Chondrocyte (in vitro differentiated cells): Measurements from ENCODE around the gene ZNF501. TPM values are rescaled to one million over a fixed set of nuclear protein-coding genes. Genes with fewer than 3 reads are reported as not detected.
A peak's percentile ranks its signal among the peaks of the same experiment; 100 is the strongest.

Experiments used
- DNase-seq: peaks from one replicate; pipeline ENCODE4 v3.0.0; 2021; ENCODE audit warnings: mixed read lengths, low spot score
- H3K27ac Mint-ChIP-seq: one replicate; pipeline ENCODE4 v1.8.0; 2021; ENCODE audit warnings: mild to moderate bottlenecking, moderate library complexity, mixed read lengths; ENCODE audit not compliant: unreplicated experiment
- H3K27me3 Mint-ChIP-seq: 2 replicates; pipeline ENCODE4 v1.8.0; 2021; ENCODE audit warnings: low read depth, mixed read lengths
- H3K36me3 Mint-ChIP-seq: 2 replicates; pipeline ENCODE4 v1.8.0; 2021; ENCODE audit warnings: low read depth, mixed read lengths
- H3K4me1 Mint-ChIP-seq: 2 replicates; pipeline ENCODE4 v1.8.0; 2021; ENCODE audit warnings: low read depth, mild to moderate bottlenecking, mixed read lengths
- H3K4me3 Mint-ChIP-seq: one replicate; pipeline ENCODE4 v1.8.0; 2021; ENCODE audit warnings: mild to moderate bottlenecking, moderate library complexity, mixed read lengths; ENCODE audit not compliant: unreplicated experiment
- H3K9me3 Mint-ChIP-seq: 2 replicates; pipeline ENCODE4 v1.8.0; 2021; ENCODE audit warnings: low read depth, mixed read lengths
- total RNA-seq: library from RNA; stranded (reverse); gene quantifications from 3 replicates; pipeline ENCODE4 v1.2.1, GENCODE V29; 2021
- TF ChIP-seq, protein P1 (sequence below): fragments of 200-600 bp; sonication (generic); IDR thresholded peaks from 2 replicates; pipeline ENCODE4 v1.5.0; 2021; ENCODE audit warnings: antibody characterized with exemption, mild to moderate bottlenecking, moderate library complexity

The ZNF501 gene
- total RNA-seq, 1 donor from 2014 or later = 1.8 TPM

- Mint-ChIP-seq H3K36me3 (peaks cover 20% of the 10 kb centered on the region), H3K4me1 (peaks cover 16% of the 10 kb centered on the region)
These were observed 32.2 kb downstream of the ZNF501 start, which contains the start of the genes KIAA1143 and KIF15 for GRCh38 chr3:44761424-44762169. TSS of gene KIAA1143 (minus strand) at chr3:44761619. CDS start at chr3:44761602, 17 bp downstream. TSS of gene KIF15 (plus strand) at chr3:44761794. CDS start at chr3:44761866, 72 bp downstream.

GRCh38 chr3:44762170-44762677, 32.8 kb downstream of the ZNF501 start:
- no peak for DNase-seq

More at GRCh38 chr3:44761424-44762169, 32.2 kb downstream of the ZNF501 start, which contains the start of the genes KIAA1143 and KIF15:
- Mint-ChIP-seq H3K4me3 (peak within 1 kb of the TSS; percentile 78), H3K27me3 (no peaks in the 10 kb centered on the region), H3K9me3 (peaks cover 21% of the 10 kb centered on the region), H3K27ac (peak within 1 kb of the TSS; percentile 68)
- peak; percentile 97 for DNase-seq
- TF ChIP-seq, protein P1, sequence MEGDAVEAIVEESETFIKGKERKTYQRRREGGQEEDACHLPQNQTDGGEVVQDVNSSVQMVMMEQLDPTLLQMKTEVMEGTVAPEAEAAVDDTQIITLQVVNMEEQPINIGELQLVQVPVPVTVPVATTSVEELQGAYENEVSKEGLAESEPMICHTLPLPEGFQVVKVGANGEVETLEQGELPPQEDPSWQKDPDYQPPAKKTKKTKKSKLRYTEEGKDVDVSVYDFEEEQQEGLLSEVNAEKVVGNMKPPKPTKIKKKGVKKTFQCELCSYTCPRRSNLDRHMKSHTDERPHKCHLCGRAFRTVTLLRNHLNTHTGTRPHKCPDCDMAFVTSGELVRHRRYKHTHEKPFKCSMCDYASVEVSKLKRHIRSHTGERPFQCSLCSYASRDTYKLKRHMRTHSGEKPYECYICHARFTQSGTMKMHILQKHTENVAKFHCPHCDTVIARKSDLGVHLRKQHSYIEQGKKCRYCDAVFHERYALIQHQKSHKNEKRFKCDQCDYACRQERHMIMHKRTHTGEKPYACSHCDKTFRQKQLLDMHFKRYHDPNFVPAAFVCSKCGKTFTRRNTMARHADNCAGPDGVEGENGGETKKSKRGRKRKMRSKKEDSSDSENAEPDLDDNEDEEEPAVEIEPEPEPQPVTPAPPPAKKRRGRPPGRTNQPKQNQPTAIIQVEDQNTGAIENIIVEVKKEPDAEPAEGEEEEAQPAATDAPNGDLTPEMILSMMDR = peak; percentile 28

GRCh38 chr3:44762690-44763089, 33.3 kb downstream of the ZNF501 start:
- Mint-ChIP-seq H3K4me3 (peak overlapping the region; percentile 78), H3K27me3 (no peaks in the 10 kb centered on the region), H3K9me3 (peaks cover 15% of the 10 kb centered on the region), H3K4me1 (peaks cover 16% of the 10 kb centered on the region), H3K27ac (no peak overlapping the region), H3K36me3 (peaks cover 15% of the 10 kb centered on the region)
- DNase-seq = no peak
- TF ChIP-seq, protein P1 = no peak

More at GRCh38 chr3:44762170-44762677, 32.8 kb downstream of the ZNF501 start:
- Mint-ChIP-seq H3K4me3 (peak overlapping the region; percentile 78), H3K9me3 (peaks cover 19% of the 10 kb centered on the region), H3K27me3 (no peaks in the 10 kb centered on the region), H3K36me3 (peaks cover 19% of the 10 kb centered on the region), H3K27ac (peak overlapping the region; percentile 68), H3K4me1 (peaks cover 16% of the 10 kb centered on the region)
- TF ChIP-seq, protein P1 = no peak

DNA sequence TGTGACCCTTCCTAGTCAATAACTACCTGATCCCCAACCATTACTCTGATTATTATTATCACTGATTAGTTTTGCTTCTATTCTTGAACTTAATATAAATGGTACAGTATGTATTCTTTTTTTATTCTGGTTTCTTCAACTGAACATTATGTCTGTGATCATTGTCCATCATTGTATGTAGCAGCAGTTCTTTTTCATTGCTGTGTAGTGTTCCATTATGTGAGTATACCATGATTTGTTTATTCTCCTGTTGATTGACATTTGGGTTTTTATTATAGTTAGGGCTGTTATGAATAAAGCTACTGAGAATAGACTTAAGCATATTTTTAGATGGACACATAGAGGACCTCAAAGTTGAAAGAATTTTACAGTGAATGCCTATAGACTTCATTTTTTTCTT, 34.8 kb downstream of the ZNF501 start:
- H3K4me3 Mint-ChIP-seq = no peak overlapping the region
- no peaks in the 10 kb centered on the region for H3K27me3 Mint-ChIP-seq
- no peak for DNase-seq
- TF ChIP-seq, protein P1 = no peak
- peaks cover 5% of the 10 kb centered on the region for H3K36me3 Mint-ChIP-seq
- H3K9me3 Mint-ChIP-seq = peaks cover 5% of the 10 kb centered on the region
- no peak overlapping the region for H3K27ac Mint-ChIP-seq
- H3K4me1 Mint-ChIP-seq = peaks cover 16% of the 10 kb centered on the region

DNA sequence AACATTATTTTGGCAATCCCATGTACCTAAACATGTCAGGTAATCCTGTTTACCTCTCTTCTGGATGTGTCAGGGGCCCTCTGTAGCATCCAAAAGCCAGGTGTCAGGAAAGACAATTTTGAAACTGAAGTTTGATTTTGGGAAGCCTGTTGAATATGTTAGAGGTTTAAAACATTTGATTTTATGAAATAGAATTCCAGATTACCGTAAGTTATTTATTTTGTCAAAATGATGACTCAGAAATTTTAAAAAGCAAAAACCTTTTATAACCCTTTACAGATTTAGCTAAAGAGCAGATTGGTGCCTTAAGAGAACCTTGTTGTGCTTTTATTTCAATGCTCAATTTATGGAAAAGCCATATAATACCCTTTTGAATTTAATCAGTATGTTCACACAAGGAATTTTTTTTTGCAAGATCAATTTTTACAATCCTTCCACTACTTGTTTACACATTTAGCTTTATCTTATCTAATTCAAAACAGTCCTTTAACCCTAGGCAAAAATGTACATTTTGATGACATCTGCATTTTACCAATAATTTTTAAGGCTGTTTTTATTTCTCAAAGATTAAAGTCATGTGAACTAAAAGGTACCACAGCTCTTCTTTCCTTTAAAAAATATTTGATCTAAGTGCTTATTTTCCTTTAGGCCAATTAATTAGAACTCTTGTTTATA, 42.1 kb downstream of the ZNF501 start:
- no peaks in the 10 kb centered on the region for H3K27me3 Mint-ChIP-seq
- DNase-seq = no peak
- H3K36me3 Mint-ChIP-seq = peaks cover 9% of the 10 kb centered on the region
- H3K4me1 Mint-ChIP-seq = no peaks in the 10 kb centered on the region
- H3K27ac Mint-ChIP-seq = no peak overlapping the region
- TF ChIP-seq, protein P1 = no peak
- peaks cover 15% of the 10 kb centered on the region for H3K9me3 Mint-ChIP-seq
- no peak overlapping the region for H3K4me3 Mint-ChIP-seq
